ENCODE measurements around the gene SMAD4.

GRCh38 chr18:51037230-51037629 is 7.2 kb downstream of the SMAD4 start:
- TF ChIP-seq POLR2A (IDR thresholded peaks at IDR 0.05; ENCODE audit: low read depth, low read length) (no peak), TAF1 (IDR thresholded peaks at IDR 0.05; ENCODE audit: borderline replicate concordance, low read depth, low read length) (no peak), POLR2AphosphoS5 (IDR thresholded peaks at IDR 0.05; ENCODE audit: low read depth, low read length) (no peak)
